Esophagus squamous epithelium (tissue), 5 donors: Measurements from ENCODE around the gene ATAT1. TPM values are rescaled to one million over a fixed set of nuclear protein-coding genes. Genes with fewer than 3 reads are reported as not detected.

Experiments
- DNase-seq: peaks from one replicate; lab custom pipeline; 2025; lab: John Stamatoyannopoulos, UW
- H3K27ac ChIP-seq, 4 donors: fragments of 200-600 bp; sonication (generic); one replicate each; pipeline ENCODE4 v1.5.1; 2016 to 2019; ENCODE audit warnings: mild to moderate bottlenecking in 1 of 4
- H3K27me3 ChIP-seq, 4 donors: fragments of 200-600 bp; sonication (generic); 1 replicate in 3 of 4; 2 replicates in 1 of 4; pipeline versions ENCODE4 v1.5.1 to v1.6.0; 2017 to 2021; ENCODE audit warnings: antibody characterized with exemption in 1 of 4
- H3K36me3 ChIP-seq, 3 donors: fragments of 200-600 bp; sonication (generic); one replicate each; pipeline ENCODE4 v1.5.1; 2016 to 2019
- H3K4me1 ChIP-seq, 3 donors: fragments of 200-600 bp; sonication (generic); one replicate each; pipeline ENCODE4 v1.5.1; 2017 to 2019
- H3K4me3 ChIP-seq, 4 donors: fragments of 200-600 bp; sonication (generic); 1 replicate in 3 of 4; 2 replicates in 1 of 4; pipeline ENCODE4 v1.5.1; 2016 to 2019; ENCODE audit warnings: mild to moderate bottlenecking in 2 of 4, moderate library complexity in 1 of 4
- H3K9me3 ChIP-seq, 3 donors: fragments of 200-600 bp; sonication (generic); one replicate each; pipeline ENCODE4 v1.5.1; 2016 to 2019
- POLR2A ChIP-seq, 4 donors: fragments of 450-650 bp; IDR thresholded peaks; one replicate each; pipeline ENCODE4 v1.6.1; 2017; ENCODE audit warnings: antibody characterized with exemption in 4 of 4, mild to moderate bottlenecking in 4 of 4, moderate library complexity in 3 of 4
- WGBS, 2 donors: methylation state at CpG; one replicate each; pipeline ENCODE4 v1.1.5; 2018; 5-methylcytosine and 5-hydroxymethylcytosine counted together
- intact Hi-C: fragments of 100-400 bp; cut with DNase I; formaldehyde crosslinking; loops from one replicate; pipeline ENCODE4 v1.15.0; 2022
- total RNA-seq, 4 donors: library from RNA; depleted of rRNA; stranded (reverse); fragments of >200 nt; gene quantifications; one replicate each; pipeline ENCODE4 v1.1.0, GENCODE V29; 2016
- TF ChIP-seq, protein P1 (sequence below), 6 experiments: fragments of 450-650 bp in 4 of 6; fragments of 200-600 bp in 2 of 6; sonication (generic) in 2 of 6; IDR thresholded peaks; one replicate each; pipeline ENCODE4 v1.5.1; 2016 to 2019; ENCODE audit warnings: antibody characterized with exemption in 6 of 6, mild to moderate bottlenecking in 4 of 6, moderate library complexity in 4 of 6
- donor health status: DM: yes; HTN: yes; CAD: no.

The ATAT1 gene
- total RNA-seq, 4 donors from 2014 or later, result 5.0 to 6.7 (median 6.3) TPM

DNA sequence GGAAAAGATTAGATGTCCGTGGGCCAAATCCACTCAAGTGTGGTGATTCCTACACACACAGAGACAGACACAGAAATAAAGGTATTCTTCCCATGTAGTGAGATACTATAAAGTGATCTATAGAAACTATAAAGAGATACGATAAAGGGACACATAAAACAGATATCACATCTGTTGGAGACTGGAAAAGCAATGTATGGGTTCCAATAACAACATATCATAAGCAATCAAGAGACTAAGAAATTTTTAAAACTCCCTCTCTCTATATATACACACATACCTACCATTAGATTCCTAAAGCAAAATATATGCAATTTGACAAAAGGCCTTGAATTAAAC lies 14.8 kb upstream of the ATAT1 start:
- Histone ChIP-seq H3K4me1 (peaks cover 0 to 61% (median 22%) of the 10 kb centered on the region in 3 donors), H3K27ac (peak overlapping the region in 1 of 4 donors; percentile 95), H3K4me3 (no peak overlapping the region), H3K9me3 (no peaks in the 10 kb centered on the region), H3K36me3 (peaks cover 0 to 48% (median 20%) of the 10 kb centered on the region in 3 donors), H3K27me3 (no peaks in the 10 kb centered on the region)
- 69 to 70% methylated on average over 2 of the region's 2 CpGs for WGBS, 2 donors
- no peak for DNase-seq
- TF ChIP-seq, protein P1, sequence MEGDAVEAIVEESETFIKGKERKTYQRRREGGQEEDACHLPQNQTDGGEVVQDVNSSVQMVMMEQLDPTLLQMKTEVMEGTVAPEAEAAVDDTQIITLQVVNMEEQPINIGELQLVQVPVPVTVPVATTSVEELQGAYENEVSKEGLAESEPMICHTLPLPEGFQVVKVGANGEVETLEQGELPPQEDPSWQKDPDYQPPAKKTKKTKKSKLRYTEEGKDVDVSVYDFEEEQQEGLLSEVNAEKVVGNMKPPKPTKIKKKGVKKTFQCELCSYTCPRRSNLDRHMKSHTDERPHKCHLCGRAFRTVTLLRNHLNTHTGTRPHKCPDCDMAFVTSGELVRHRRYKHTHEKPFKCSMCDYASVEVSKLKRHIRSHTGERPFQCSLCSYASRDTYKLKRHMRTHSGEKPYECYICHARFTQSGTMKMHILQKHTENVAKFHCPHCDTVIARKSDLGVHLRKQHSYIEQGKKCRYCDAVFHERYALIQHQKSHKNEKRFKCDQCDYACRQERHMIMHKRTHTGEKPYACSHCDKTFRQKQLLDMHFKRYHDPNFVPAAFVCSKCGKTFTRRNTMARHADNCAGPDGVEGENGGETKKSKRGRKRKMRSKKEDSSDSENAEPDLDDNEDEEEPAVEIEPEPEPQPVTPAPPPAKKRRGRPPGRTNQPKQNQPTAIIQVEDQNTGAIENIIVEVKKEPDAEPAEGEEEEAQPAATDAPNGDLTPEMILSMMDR (IDR thresholded peaks at IDR 0.05), result no peak
- TF ChIP-seq POLR2A (IDR thresholded peaks at IDR 0.05), result no peak
- intact Hi-C loops, result no loop called here

DNA sequence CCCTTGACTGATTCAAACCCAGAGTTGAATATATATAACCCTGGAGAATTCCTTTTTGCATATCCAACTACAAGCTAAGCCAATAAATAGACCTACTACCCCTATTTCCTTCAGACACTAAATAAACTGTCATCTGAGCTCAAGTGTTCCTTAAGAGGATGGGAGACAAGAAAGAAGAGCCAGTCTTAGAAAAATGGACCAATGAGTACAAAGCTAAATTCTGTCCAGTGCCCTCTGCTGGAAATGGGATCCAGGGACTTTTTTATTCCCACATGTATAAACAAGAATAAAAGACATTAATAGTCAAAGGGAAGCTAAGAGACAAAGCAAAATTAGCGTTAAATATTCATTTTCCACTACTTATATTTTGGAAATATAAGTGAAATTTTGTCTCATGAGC lies 14.5 kb upstream of the ATAT1 start:
- TF ChIP-seq, protein P1 (IDR thresholded peaks at IDR 0.05), result peak in 3 of 6 experiments; percentile 8 to 33 (median 19)
- TF ChIP-seq POLR2A (IDR thresholded peaks at IDR 0.05), result no peak
- Histone ChIP-seq H3K9me3 (no peaks in the 10 kb centered on the region), H3K4me1 (peaks cover 0 to 61% (median 22%) of the 10 kb centered on the region in 3 donors), H3K27ac (peak overlapping the region in 2 of 4 donors; percentile 95 to 97), H3K4me3 (no peak overlapping the region), H3K36me3 (peaks cover 0 to 45% (median 17%) of the 10 kb centered on the region in 3 donors), H3K27me3 (no peaks in the 10 kb centered on the region)
- no peak for DNase-seq
- intact Hi-C loops, result no loop called here
- 20 to 31% methylated on average over 1 of the region's 1 CpG for WGBS, 2 donors

DNA sequence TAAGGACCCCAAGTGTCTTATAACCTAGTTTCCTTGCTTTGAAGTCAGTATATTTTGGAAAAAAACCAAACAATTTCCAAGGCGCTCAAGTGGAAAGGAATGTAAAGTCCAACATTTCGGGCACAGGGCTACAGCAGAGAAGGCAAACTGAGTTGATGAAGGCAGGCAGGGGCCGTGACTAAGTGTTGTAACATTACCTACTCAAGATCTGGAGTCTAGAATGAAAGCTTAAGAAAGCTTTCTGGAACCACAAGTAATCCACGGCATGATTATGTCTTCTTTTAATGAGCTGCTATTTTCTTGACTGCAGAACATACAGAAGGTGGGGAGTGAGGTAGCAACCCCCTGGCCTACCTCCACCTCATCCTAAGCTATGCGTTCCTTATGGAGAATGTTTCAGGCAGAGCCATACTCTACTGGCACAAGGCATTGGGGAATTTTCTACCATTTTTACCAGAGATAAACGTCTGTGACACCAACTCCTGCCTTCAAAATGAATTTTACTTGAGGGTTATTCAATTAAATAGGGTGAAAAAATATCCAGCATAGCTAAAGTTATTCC lies 13.9 kb upstream of the ATAT1 start:
- TF ChIP-seq POLR2A (IDR thresholded peaks at IDR 0.05), result peak in 1 of 4 donors; percentile 8
- TF ChIP-seq, protein P1 (IDR thresholded peaks at IDR 0.05), result no peak
- 35 to 42% methylated on average over 6 of the region's 6 CpGs for WGBS, 2 donors
- no peaks in the 10 kb centered on the region for H3K9me3 ChIP-seq
- DNase-seq, result no peak
- H3K36me3 ChIP-seq, result peaks cover 0 to 39% (median 16%) of the 10 kb centered on the region in 3 donors
- intact Hi-C loops, result no loop called here
- H3K4me3 ChIP-seq, result no peak overlapping the region
- peak overlapping the region; percentile 16 to 97 (median 70) for H3K27ac ChIP-seq
- H3K4me1 ChIP-seq, result peaks cover 0 to 61% (median 22%) of the 10 kb centered on the region in 3 donors
- H3K27me3 ChIP-seq, result no peaks in the 10 kb centered on the region

DNA sequence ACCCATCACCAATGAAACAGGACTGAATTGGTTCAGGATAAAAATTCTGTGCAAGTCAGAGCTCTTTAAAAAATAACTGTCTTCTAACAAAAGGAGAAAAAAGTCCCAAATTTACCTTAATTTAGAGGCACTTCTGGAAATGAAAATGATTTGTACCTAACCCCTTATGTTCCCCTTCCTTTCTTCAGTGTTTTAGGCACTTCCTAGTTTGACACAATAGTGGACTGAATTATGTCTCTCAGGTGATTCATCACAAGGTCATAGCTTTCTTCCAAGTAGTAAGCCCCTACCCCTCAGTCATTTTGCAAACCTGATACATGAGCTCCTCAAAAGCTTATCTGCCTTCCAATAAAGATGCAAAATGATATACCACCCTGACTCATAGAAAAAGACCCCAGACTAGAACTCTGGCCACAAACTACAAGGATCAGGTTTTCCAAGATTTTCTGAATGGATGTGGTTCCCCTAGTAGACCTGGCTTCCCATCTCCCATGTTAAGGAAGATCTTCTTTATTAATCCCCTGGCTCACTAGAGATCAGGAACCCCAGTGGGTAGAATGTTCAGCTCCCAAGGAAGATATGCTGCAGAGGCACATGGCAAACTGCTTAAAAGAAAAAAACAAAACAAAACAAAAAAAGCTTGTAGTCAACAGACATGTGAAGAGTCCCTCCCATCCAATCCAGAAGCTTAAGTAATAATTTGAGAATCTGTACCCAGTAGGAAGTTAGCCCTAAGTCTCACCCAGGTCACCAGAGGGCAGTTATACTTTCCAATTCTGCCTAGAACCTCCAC lies 13.2 kb upstream of the ATAT1 start:
- peaks cover 0 to 33% (median 10%) of the 10 kb centered on the region in 3 donors for H3K36me3 ChIP-seq
- intact Hi-C loops, result no loop called here
- H3K9me3 ChIP-seq, result no peaks in the 10 kb centered on the region
- no peaks in the 10 kb centered on the region for H3K27me3 ChIP-seq
- peak overlapping the region; percentile 45 to 98 (median 96) for H3K27ac ChIP-seq
- H3K4me3 ChIP-seq, result peak overlapping the region in 2 of 4 donors; percentile 61 to 92
- DNase-seq, result no peak
- TF ChIP-seq POLR2A (IDR thresholded peaks at IDR 0.05), result peak in 1 of 4 donors; percentile 11
- TF ChIP-seq, protein P1 (IDR thresholded peaks at IDR 0.05), result no peak
- H3K4me1 ChIP-seq, result peaks cover 3 to 66% (median 24%) of the 10 kb centered on the region in 3 donors
